Activated naive CD4-positive, alpha-beta T cell treated with anti-CD3 and anti-CD28 coated beads, Interleukin-2, amount 50 U/mL, for 16 hours (primary cell): ENCODE measurements around the gene TSPAN18.

Source experiments
- DNase-seq: peaks from one replicate; pipeline ENCODE4 v3.0.0-alpha.2; 2020

Gene TSPAN18

GRCh38 chr11:44726283-44727113, at the start of gene TSPAN18:
Gene TSPAN18, plus strand, starts transcription at chr11:44726962. Its CDS starts 179,455 bp downstream, at chr11:44906417.
- peak; percentile 30 for DNase-seq

GRCh38 chr11:44680982-44681597, 45.7 kb upstream of the TSPAN18 start:
- DNase-seq: peak; percentile 33

GRCh38 chr11:44681698-44682097, 45.1 kb upstream of the TSPAN18 start:
- DNase-seq: no peak

GRCh38 chr11:44684859-44685281, 41.9 kb upstream of the TSPAN18 start:
- no peak for DNase-seq

GRCh38 chr11:44687388-44687787, 39.4 kb upstream of the TSPAN18 start:
- no peak for DNase-seq

GRCh38 chr11:44689265-44689664, 37.5 kb upstream of the TSPAN18 start:
- DNase-seq: no peak

GRCh38 chr11:44690651-44691050, 36.1 kb upstream of the TSPAN18 start:
- no peak for DNase-seq

- no peak for DNase-seq
Measured at GRCh38 chr11:44692460-44692859, 34.3 kb upstream of the TSPAN18 start.

- DNase-seq: no peak
Measured at GRCh38 chr11:44693654-44694119, 33.1 kb upstream of the TSPAN18 start.

- no peak for DNase-seq
Measured at GRCh38 chr11:44694443-44694842, 32.3 kb upstream of the TSPAN18 start.

GRCh38 chr11:44695169-44695833, 31.5 kb upstream of the TSPAN18 start:
- no peak for DNase-seq

- no peak for DNase-seq
Measured at GRCh38 chr11:44698252-44698912, 28.4 kb upstream of the TSPAN18 start.

GRCh38 chr11:44699497-44700408, 27.0 kb upstream of the TSPAN18 start:
- DNase-seq: no peak

GRCh38 chr11:44701276-44701675, 25.5 kb upstream of the TSPAN18 start:
- no peak for DNase-seq

- DNase-seq: no peak
Measured at GRCh38 chr11:44702889-44703288, 23.9 kb upstream of the TSPAN18 start.

- no peak for DNase-seq
Measured at GRCh38 chr11:44707094-44707493, 19.7 kb upstream of the TSPAN18 start.

GRCh38 chr11:44708009-44708408, 18.8 kb upstream of the TSPAN18 start:
- no peak for DNase-seq

GRCh38 chr11:44708523-44709280, 18.1 kb upstream of the TSPAN18 start:
- no peak for DNase-seq

- no peak for DNase-seq
Measured at GRCh38 chr11:44709281-44709562, 17.5 kb upstream of the TSPAN18 start.

- DNase-seq: no peak
Measured at GRCh38 chr11:44709966-44710365, 16.8 kb upstream of the TSPAN18 start.

- DNase-seq: no peak
Measured at GRCh38 chr11:44711113-44711786, 15.5 kb upstream of the TSPAN18 start.
